Trophoblast cell (in vitro differentiated cells and primary cell): ENCODE data around the gene PIK3AP1.

ENCODE experiments used
- DNase-seq, 2 donors: peaks; one replicate each; pipeline ENCODE4 v3.0.0-alpha.2; 2016
- H2AFZ ChIP-seq: 2 replicates; pipeline ENCODE4 v1.6.1; 2013; ENCODE audit warnings: low read length, moderate library complexity, mild to moderate bottlenecking; ENCODE audit not compliant: insufficient read depth, poor library complexity
- H2AK5ac ChIP-seq: 2 replicates; pipeline ENCODE4 v1.6.1; 2013; ENCODE audit warnings: mild to moderate bottlenecking, low read length
- H2BK120ac ChIP-seq: 2 replicates; pipeline ENCODE4 v1.6.1; 2013; ENCODE audit warnings: low read length, mild to moderate bottlenecking, moderate library complexity; ENCODE audit not compliant: insufficient read depth, poor library complexity
- H2BK12ac ChIP-seq: 2 replicates; pipeline ENCODE4 v1.6.1; 2013; ENCODE audit warnings: mild to moderate bottlenecking, low read length, moderate library complexity
- H2BK5ac ChIP-seq: 2 replicates; pipeline ENCODE4 v1.6.1; 2013; ENCODE audit warnings: low read length, low read depth, moderate library complexity, mild to moderate bottlenecking; ENCODE audit not compliant: poor library complexity
- H3K14ac ChIP-seq: 2 replicates; pipeline ENCODE4 v1.6.1; 2013; ENCODE audit warnings: mild to moderate bottlenecking, low read length
- H3K18ac ChIP-seq: 2 replicates; pipeline ENCODE4 v1.6.1; 2013; ENCODE audit warnings: mild to moderate bottlenecking, low read length
- H3K23ac ChIP-seq: 2 replicates; pipeline ENCODE4 v1.6.1; 2013; ENCODE audit warnings: low read length
- H3K27ac ChIP-seq: 2 replicates; pipeline ENCODE4 v1.5.1; 2013; ENCODE audit warnings: low read depth, mild to moderate bottlenecking, inconsistent platforms, low read length, moderate library complexity
- H3K27me3 ChIP-seq: 2 replicates; pipeline ENCODE4 v1.6.1; 2013; ENCODE audit warnings: inconsistent platforms, mild to moderate bottlenecking, low read length, moderate library complexity; ENCODE audit not compliant: insufficient read depth
- H3K36me3 ChIP-seq, 2 experiments: 1 replicate in 1 of 2; 2 replicates in 1 of 2; pipeline ENCODE4 v1.6.1; 2013; ENCODE audit warnings: low read length in 2 of 2, mild to moderate bottlenecking in 2 of 2, moderate library complexity in 1 of 2; ENCODE audit not compliant: insufficient read depth in 2 of 2, control insufficient read depth in 1 of 2
- H3K4ac ChIP-seq: 2 replicates; pipeline ENCODE4 v1.6.1; 2013; ENCODE audit warnings: low read depth, mild to moderate bottlenecking, low read length, moderate library complexity
- H3K4me1 ChIP-seq, 2 experiments: 1 replicate in 1 of 2; 2 replicates in 1 of 2; pipeline ENCODE4 v1.6.1; 2013; ENCODE audit warnings: low read length in 2 of 2, mild to moderate bottlenecking in 2 of 2, moderate library complexity in 1 of 2; ENCODE audit not compliant: insufficient read depth in 2 of 2, control insufficient read depth in 1 of 2
- H3K4me2 ChIP-seq: 2 replicates; pipeline ENCODE4 v1.6.1; 2013; ENCODE audit warnings: inconsistent platforms, mild to moderate bottlenecking, low read length, moderate library complexity
- H3K4me3 ChIP-seq: 2 replicates; pipeline ENCODE4 v1.5.1; 2013; ENCODE audit warnings: mild to moderate bottlenecking, low read depth, low read length, inconsistent platforms
- H3K79me1 ChIP-seq: one replicate; pipeline ENCODE4 v1.6.1; 2013; ENCODE audit warnings: low read length
- H3K79me2 ChIP-seq: 2 replicates; pipeline ENCODE4 v1.6.1; 2013; ENCODE audit warnings: low read length, mild to moderate bottlenecking; ENCODE audit not compliant: control insufficient read depth, insufficient read depth, poor library complexity
- H3K9ac ChIP-seq: 2 replicates; pipeline ENCODE4 v1.6.1; 2013; ENCODE audit warnings: mild to moderate bottlenecking, low read length
- H3K9me3 ChIP-seq: 2 replicates; pipeline ENCODE4 v1.6.1; 2013; ENCODE audit warnings: low read depth, mild to moderate bottlenecking, control low read depth, inconsistent platforms, low read length; ENCODE audit not compliant: insufficient read depth
- H4K12ac ChIP-seq: 2 replicates; pipeline ENCODE4 v1.6.1; 2013; ENCODE audit warnings: low read depth, mild to moderate bottlenecking, low read length, moderate library complexity
- H4K8ac ChIP-seq: 2 replicates; pipeline ENCODE4 v1.6.1; 2013; ENCODE audit warnings: low read depth, mild to moderate bottlenecking, low read length, moderate library complexity
- H4K91ac ChIP-seq: one replicate; pipeline ENCODE4 v1.6.1; 2013; ENCODE audit warnings: low read depth, mild to moderate bottlenecking, low read length, moderate library complexity
- WGBS: extraction: QIAGEN DNeasy Blood & Tissue Kit; methylation state at CpG from one replicate; pipeline ENCODE4 v1.1.7; 2013; ENCODE audit warnings: missing lambda C conversion rate; ENCODE audit not compliant: insufficient read length, insufficient coverage; ENCODE audit errors: extremely low coverage; 5-methylcytosine and 5-hydroxymethylcytosine counted together

The PIK3AP1 gene

DNA sequence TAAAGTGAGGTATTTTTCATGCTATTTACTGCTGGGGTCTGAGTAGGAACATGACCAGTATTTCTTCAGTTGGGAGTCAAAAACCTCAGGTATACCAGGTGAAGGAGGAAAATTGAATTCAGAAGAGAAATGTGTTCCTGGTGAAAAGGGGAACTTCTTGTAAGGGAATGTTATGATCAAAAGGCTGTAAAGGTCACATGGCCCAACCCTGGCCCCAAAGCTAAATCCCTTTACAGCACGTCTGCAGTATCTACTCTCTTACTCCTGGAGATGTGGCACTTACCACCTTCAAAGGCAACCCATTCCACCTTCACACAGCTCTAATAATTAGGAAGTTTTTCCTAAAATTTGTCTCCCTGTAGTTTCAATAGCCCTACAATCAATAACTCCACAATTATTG is 15.2 kb downstream of the PIK3AP1 start:
- no peak overlapping the region for H3K4me3 ChIP-seq
- no peaks in the 10 kb centered on the region for H3K9me3 ChIP-seq
- H2BK12ac ChIP-seq, result no peak overlapping the region
- H3K4ac ChIP-seq, result no peak overlapping the region
- DNase-seq, result no peak
- H3K79me1 ChIP-seq, result no peaks in the 10 kb centered on the region
- H4K12ac ChIP-seq, result no peak overlapping the region
- no peaks in the 10 kb centered on the region for H3K27me3 ChIP-seq
- no peaks in the 10 kb centered on the region for H3K4me1 ChIP-seq
- H3K23ac ChIP-seq, result no peak overlapping the region
- H3K79me2 ChIP-seq, result no peaks in the 10 kb centered on the region
- no peak overlapping the region for H3K9ac ChIP-seq
- H3K14ac ChIP-seq, result no peak overlapping the region
- H3K36me3 ChIP-seq, result no peaks in the 10 kb centered on the region
- no peak overlapping the region for H2BK120ac ChIP-seq
- no peak overlapping the region for H2AK5ac ChIP-seq
- H3K27ac ChIP-seq, result no peak overlapping the region
- no peak overlapping the region for H4K8ac ChIP-seq
- no peak overlapping the region for H3K4me2 ChIP-seq
- H2BK5ac ChIP-seq, result no peak overlapping the region
- H3K18ac ChIP-seq, result no peak overlapping the region
- H4K91ac ChIP-seq, result no peak overlapping the region
- no peak overlapping the region for H2AFZ ChIP-seq
- no CpG with 5 or more reads among the region's 1 CpG for WGBS

DNA sequence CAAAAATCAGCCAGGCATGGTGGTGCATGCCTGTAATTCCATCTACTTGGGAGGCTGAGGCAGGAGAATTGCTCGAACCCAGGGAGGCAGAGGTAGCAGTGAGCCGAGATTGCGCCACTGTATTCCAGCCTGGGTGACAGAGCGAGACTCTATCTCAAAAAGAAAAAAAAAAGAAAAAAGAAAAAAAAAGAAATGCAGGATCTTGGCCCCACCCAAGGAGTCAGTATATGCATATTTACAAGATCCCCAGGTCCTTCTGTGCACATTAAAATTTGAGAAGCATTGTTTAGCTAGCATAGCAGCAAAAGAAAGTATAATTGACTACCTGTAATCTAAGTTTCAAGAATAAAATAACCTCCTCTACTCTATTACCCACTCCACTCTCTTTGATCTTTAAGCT is 15.8 kb downstream of the PIK3AP1 start:
- no peak for DNase-seq
- no peak overlapping the region for H2BK12ac ChIP-seq
- H3K4me3 ChIP-seq, result no peak overlapping the region
- no peak overlapping the region for H3K18ac ChIP-seq
- H3K27ac ChIP-seq, result no peak overlapping the region
- H3K9ac ChIP-seq, result no peak overlapping the region
- H2AK5ac ChIP-seq, result no peak overlapping the region
- H3K14ac ChIP-seq, result no peak overlapping the region
- H4K8ac ChIP-seq, result no peak overlapping the region
- no peak overlapping the region for H2BK120ac ChIP-seq
- no peak overlapping the region for H3K4ac ChIP-seq
- no peak overlapping the region for H3K23ac ChIP-seq
- WGBS, result no CpG with 5 or more reads among the region's 4 CpGs
- no peaks in the 10 kb centered on the region for H3K27me3 ChIP-seq
- no peaks in the 10 kb centered on the region for H3K9me3 ChIP-seq
- H2AFZ ChIP-seq, result no peak overlapping the region
- no peak overlapping the region for H4K91ac ChIP-seq
- no peak overlapping the region for H3K4me2 ChIP-seq
- no peak overlapping the region for H2BK5ac ChIP-seq
- H3K79me1 ChIP-seq, result no peaks in the 10 kb centered on the region
- no peaks in the 10 kb centered on the region for H3K36me3 ChIP-seq
- H3K79me2 ChIP-seq, result no peaks in the 10 kb centered on the region
- H3K4me1 ChIP-seq, result no peaks in the 10 kb centered on the region
- H4K12ac ChIP-seq, result no peak overlapping the region

DNA sequence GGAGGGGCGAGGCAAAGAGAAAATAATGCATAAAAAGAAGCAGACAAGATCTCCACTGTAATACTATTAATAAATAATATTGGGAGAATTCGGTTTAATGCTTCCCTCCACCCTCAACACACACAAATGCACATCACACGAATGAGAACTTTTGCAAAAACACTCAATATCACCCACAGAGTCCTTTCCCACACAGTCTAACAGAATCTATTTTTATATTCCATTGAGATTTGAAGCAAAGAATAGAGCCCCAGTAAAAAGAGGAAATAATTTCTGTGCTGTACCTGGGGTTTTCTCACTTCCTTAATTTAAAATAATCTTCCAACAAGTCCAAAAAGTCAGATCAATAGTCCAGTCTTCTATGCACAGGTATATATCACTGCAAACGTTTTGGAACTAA is 17.0 kb downstream of the PIK3AP1 start:
- no peak overlapping the region for H3K4ac ChIP-seq
- H3K9ac ChIP-seq, result no peak overlapping the region
- no peak overlapping the region for H2AFZ ChIP-seq
- H3K4me3 ChIP-seq, result no peak overlapping the region
- no peak overlapping the region for H3K27ac ChIP-seq
- H3K4me1 ChIP-seq, result no peaks in the 10 kb centered on the region
- no peak overlapping the region for H3K18ac ChIP-seq
- H3K79me2 ChIP-seq, result no peaks in the 10 kb centered on the region
- H2BK5ac ChIP-seq, result no peak overlapping the region
- no CpG with 5 or more reads among the region's 4 CpGs for WGBS
- H3K79me1 ChIP-seq, result no peaks in the 10 kb centered on the region
- no peak overlapping the region for H3K14ac ChIP-seq
- no peak overlapping the region for H4K12ac ChIP-seq
- H2BK120ac ChIP-seq, result no peak overlapping the region
- no peak overlapping the region for H4K8ac ChIP-seq
- no peak overlapping the region for H4K91ac ChIP-seq
- H3K36me3 ChIP-seq, result no peaks in the 10 kb centered on the region
- H2AK5ac ChIP-seq, result no peak overlapping the region
- H3K9me3 ChIP-seq, result no peaks in the 10 kb centered on the region
- DNase-seq, result no peak
- H3K23ac ChIP-seq, result no peak overlapping the region
- no peak overlapping the region for H2BK12ac ChIP-seq
- no peak overlapping the region for H3K4me2 ChIP-seq
- no peaks in the 10 kb centered on the region for H3K27me3 ChIP-seq

DNA sequence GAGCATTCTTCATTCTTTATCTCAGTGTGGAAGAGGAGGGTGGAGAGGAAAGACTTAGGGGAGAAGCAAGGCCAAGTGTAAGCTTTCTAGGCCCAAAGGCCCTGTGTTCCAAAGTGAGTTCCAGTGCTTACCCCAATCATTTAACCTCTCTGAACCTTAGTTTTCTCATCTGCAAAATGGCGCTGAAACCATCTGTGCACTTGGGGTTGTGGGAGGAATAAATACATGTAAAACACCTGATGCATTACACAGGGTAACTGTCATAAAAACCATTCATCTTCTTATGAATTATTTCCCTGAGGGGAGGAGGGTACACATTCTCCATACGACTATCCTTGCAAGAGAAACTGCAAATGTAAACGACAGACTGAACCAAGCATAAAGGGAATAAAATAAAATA is 19.0 kb downstream of the PIK3AP1 start:
- Histone ChIP-seq H3K27ac (no peak overlapping the region), H3K9ac (no peak overlapping the region), H2BK120ac (no peak overlapping the region), H3K79me2 (no peaks in the 10 kb centered on the region), H2BK5ac (no peak overlapping the region), H2BK12ac (no peak overlapping the region), H3K27me3 (no peaks in the 10 kb centered on the region), H3K36me3 (no peaks in the 10 kb centered on the region), H2AK5ac (no peak overlapping the region), H3K18ac (no peak overlapping the region), H3K4ac (no peak overlapping the region), H3K4me1 (no peaks in the 10 kb centered on the region), H3K23ac (no peak overlapping the region), H3K14ac (no peak overlapping the region), H3K79me1 (no peaks in the 10 kb centered on the region), H4K91ac (no peak overlapping the region), H3K4me2 (no peak overlapping the region), H2AFZ (no peak overlapping the region), H4K12ac (no peak overlapping the region), H4K8ac (no peak overlapping the region), H3K4me3 (no peak overlapping the region), H3K9me3 (no peaks in the 10 kb centered on the region)
- no CpG with 5 or more reads among the region's 3 CpGs for WGBS
- no peak for DNase-seq
